AG04450 (cell line): ENCODE data around the gene NLRC5. TPM values are rescaled to one million over a fixed set of nuclear protein-coding genes. Genes with fewer than 3 reads are reported as not detected.

Source experiments
- CTCF ChIA-PET: fragments of 300-600, 350-600 bp; formaldehyde crosslinking; extraction: SDS; loops from one replicate; lab custom pipeline; 2022; ENCODE audit warnings: antibody characterized with exemption, inconsistent platforms; lab: Charles Lee
- POLR2A ChIA-PET: fragments of 350-600 bp; formaldehyde crosslinking; extraction: SDS; loops from one replicate; lab custom pipeline; 2021; ENCODE audit warnings: antibody characterized with exemption, inconsistent platforms; lab: Yijun Ruan, JAX
- DNase-seq: peaks from one replicate; pipeline ENCODE4 v3.0.0-alpha.2; 2011; ENCODE audit warnings: low read depth, low spot score
- H3K27ac ChIP-seq: one replicate; pipeline ENCODE4 v1.5.1; 2012; ENCODE audit warnings: low read depth, low read length, control low read depth
- H3K27me3 ChIP-seq: one replicate; pipeline ENCODE4 v1.6.0; 2012; ENCODE audit warnings: low read length; ENCODE audit not compliant: control insufficient read depth, insufficient read depth
- H3K4me3 ChIP-seq: 2 replicates; pipeline ENCODE4 v1.5.1; 2011; ENCODE audit warnings: mild to moderate bottlenecking, low read depth, low read length, control low read depth
- H3K9me3 ChIP-seq: 2 replicates; pipeline ENCODE4 v1.5.1; 2012; ENCODE audit warnings: low read length; ENCODE audit not compliant: control insufficient read depth, insufficient read depth
- polyA plus RNA-seq: library from polyadenylated mRNA; depleted of rRNA; stranded (reverse); fragments of >200 nt; gene quantifications from 2 replicates; pipeline ENCODE4 v1.2.3, GENCODE V29; 2011
- TF ChIP-seq, protein P1 (sequence below): IDR thresholded peaks from 2 replicates; pipeline ENCODE4 v1.5.1; 2011; ENCODE audit warnings: low read depth, low read length, control low read depth, inconsistent platforms

Gene NLRC5
- polyA plus RNA-seq, 1 experiment: 9.2 TPM

GRCh38 chr16:57112403-57113041 lies 123.2 kb downstream of the NLRC5 start:
- no peak overlapping the region for H3K27ac ChIP-seq
- H3K4me3 ChIP-seq: no peak overlapping the region
- TF ChIP-seq, protein P1, sequence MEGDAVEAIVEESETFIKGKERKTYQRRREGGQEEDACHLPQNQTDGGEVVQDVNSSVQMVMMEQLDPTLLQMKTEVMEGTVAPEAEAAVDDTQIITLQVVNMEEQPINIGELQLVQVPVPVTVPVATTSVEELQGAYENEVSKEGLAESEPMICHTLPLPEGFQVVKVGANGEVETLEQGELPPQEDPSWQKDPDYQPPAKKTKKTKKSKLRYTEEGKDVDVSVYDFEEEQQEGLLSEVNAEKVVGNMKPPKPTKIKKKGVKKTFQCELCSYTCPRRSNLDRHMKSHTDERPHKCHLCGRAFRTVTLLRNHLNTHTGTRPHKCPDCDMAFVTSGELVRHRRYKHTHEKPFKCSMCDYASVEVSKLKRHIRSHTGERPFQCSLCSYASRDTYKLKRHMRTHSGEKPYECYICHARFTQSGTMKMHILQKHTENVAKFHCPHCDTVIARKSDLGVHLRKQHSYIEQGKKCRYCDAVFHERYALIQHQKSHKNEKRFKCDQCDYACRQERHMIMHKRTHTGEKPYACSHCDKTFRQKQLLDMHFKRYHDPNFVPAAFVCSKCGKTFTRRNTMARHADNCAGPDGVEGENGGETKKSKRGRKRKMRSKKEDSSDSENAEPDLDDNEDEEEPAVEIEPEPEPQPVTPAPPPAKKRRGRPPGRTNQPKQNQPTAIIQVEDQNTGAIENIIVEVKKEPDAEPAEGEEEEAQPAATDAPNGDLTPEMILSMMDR: no peak
- no peaks in the 10 kb centered on the region; the same call in 1 of the 2 replicates for H3K9me3 ChIP-seq
- ChIA-PET CTCF (interaction anchor here (1.6 kb wide), 1 partner anchor 20 kb away, joined by 8 read pairs; the partner anchor contains the start of gene CPNE2), POLR2A (no interaction called here)
- no peaks in the 10 kb centered on the region for H3K27me3 ChIP-seq
- DNase-seq: no peak

- POLR2A ChIA-PET: no interaction called here
Measured at GRCh38 chr16:57113042-57113453, 123.7 kb downstream of the NLRC5 start.

GRCh38 chr16:57113664-57114063 lies 124.3 kb downstream of the NLRC5 start:
- H3K9me3 ChIP-seq: no peaks in the 10 kb centered on the region; the same call in 1 of the 2 replicates
- no peak for DNase-seq
- no peaks in the 10 kb centered on the region for H3K27me3 ChIP-seq
- POLR2A ChIA-PET: no interaction called here
- CTCF ChIA-PET: interaction anchor here (1.0 to 1.6 kb wide), 2 partner anchors 21 to 30 kb away, joined by 3 to 8 read pairs; partner anchors contain the start of gene CPNE2
- no peak overlapping the region for H3K27ac ChIP-seq
- no peak overlapping the region for H3K4me3 ChIP-seq
- TF ChIP-seq, protein P1: no peak

More at GRCh38 chr16:57113042-57113453, 123.7 kb downstream of the NLRC5 start:
- DNase-seq: no peak
- TF ChIP-seq, protein P1: no peak
- Histone ChIP-seq H3K4me3 (no peak overlapping the region), H3K9me3 (no peaks in the 10 kb centered on the region; the same call in 1 of the 2 replicates), H3K27me3 (no peaks in the 10 kb centered on the region), H3K27ac (no peak overlapping the region)
- CTCF ChIA-PET: interaction anchor here (1.0 to 1.6 kb wide), 2 partner anchors 21 to 30 kb away, joined by 3 to 8 read pairs; partner anchors contain the start of gene CPNE2

- Histone ChIP-seq H3K27me3 (no peaks in the 10 kb centered on the region), H3K4me3 (no peak overlapping the region), H3K9me3 (no peaks in the 10 kb centered on the region; the same call in 1 of the 2 replicates), H3K27ac (no peak overlapping the region)
- ChIA-PET CTCF (interaction anchor here (0.6 kb wide), 1 partner anchor 478 kb away, joined by 3 read pairs; no protein-coding TSS in a partner anchor), POLR2A (no interaction called here)
- TF ChIP-seq, protein P1: no peak
- no peak for DNase-seq
Measured at GRCh38 chr16:57115168-57115513, 125.8 kb downstream of the NLRC5 start.

GRCh38 chr16:57115514-57116182 lies 126.3 kb downstream of the NLRC5 start:
- Histone ChIP-seq H3K4me3 (no peak overlapping the region), H3K27ac (no peak overlapping the region), H3K27me3 (no peaks in the 10 kb centered on the region), H3K9me3 (no peaks in the 10 kb centered on the region; the same call in 1 of the 2 replicates)
- ChIA-PET POLR2A (no interaction called here), CTCF (interaction anchor here (1.1 kb wide), 1 partner anchor 22 kb away, joined by 3 read pairs; no protein-coding TSS in a partner anchor)
- no peak for DNase-seq
- TF ChIP-seq, protein P1: no peak
